LNCaP clone FGC (cell line): Measurements from ENCODE around the gene SMIM7.

ENCODE experiments used
- DNase-seq: peaks from one replicate; pipeline ENCODE4 v3.0.0-alpha.2; 2011; ENCODE audit warnings: low read depth
- H3K4me3 ChIP-seq: 2 replicates; pipeline ENCODE4 v1.5.1; 2011; ENCODE audit warnings: mild to moderate bottlenecking, low read depth, low read length, control low read depth
- CTCF ChIP-seq: IDR thresholded peaks from 2 replicates; pipeline ENCODE4 v1.5.1; 2012; ENCODE audit warnings: mild to moderate bottlenecking; ENCODE audit not compliant: control insufficient read depth, insufficient read depth; ENCODE audit errors: extremely low read depth

The SMIM7 gene

GRCh38 chr19:16599655-16600346 lies 60.1 kb downstream of the SMIM7 start:
- no peak for TF ChIP-seq CTCF
- no peak for DNase-seq
- no peak overlapping the region for H3K4me3 ChIP-seq

GRCh38 chr19:16598848-16599247 lies 61.1 kb downstream of the SMIM7 start:
- no peak for DNase-seq
- no peak for TF ChIP-seq CTCF

GRCh38 chr19:16596399-16596798 lies 63.5 kb downstream of the SMIM7 start:
- DNase-seq = no peak
- H3K4me3 ChIP-seq = no peak overlapping the region
- no peak for TF ChIP-seq CTCF

More at GRCh38 chr19:16598848-16599247, 61.1 kb downstream of the SMIM7 start:
- no peak overlapping the region for H3K4me3 ChIP-seq
